A549 (cell line): Measurements from ENCODE around the gene LAMA2. TPM values are rescaled to one million over a fixed set of nuclear protein-coding genes. Genes with fewer than 3 reads are reported as not detected.

ENCODE experiments used
- ATAC-seq, 2 experiments: fragments of 200-7000 bp in 1 of 2; fragments of >200 bp in 1 of 2; cut with Nextera tagmentation in 1 of 2; cut with Tn5 transposase in 1 of 2; 3 replicates each; pipeline versions ENCODE4 v1.8.0 to v1.9.1; 2018 to 2020; ENCODE audit warnings: mild to moderate bottlenecking in 1 of 2, moderate library complexity in 1 of 2
- CTCF ChIA-PET: fragments of 300-600 bp; sonication (Branson Sonifier 250); formaldehyde crosslinking; extraction: SDS; loops from one replicate; lab custom pipeline; 2021; ENCODE audit warnings: antibody characterized with exemption, inconsistent platforms; lab: Yijun Ruan, JAX
- POLR2A ChIA-PET: fragments of 350-600 bp; formaldehyde crosslinking; extraction: SDS; loops from one replicate; lab custom pipeline; 2021; ENCODE audit warnings: antibody characterized with exemption, inconsistent platforms; lab: Yijun Ruan, JAX
- DNase-seq, 2 experiments: peaks; one replicate each; pipeline versions ENCODE4 v3.0.0 to v3.0.0-alpha.2; 2011 to 2016; ENCODE audit warnings: low read depth in 1 of 2, low spot score in 1 of 2
- FAIRE-seq: peaks from 2 replicates; lab custom pipeline; 2011; peaks lifted over from hg19 to GRCh38; lab: Jason Lieb, UNC
- H3K27ac ChIP-seq, 2 experiments: fragments of >200 bp; sonication (Bioruptor Twin); formaldehyde crosslinking; 3 replicates each; pipeline ENCODE4 v1.5.1; 2016 to 2017
- H3K4me1 ChIP-seq: fragments of >200 bp; sonication (Bioruptor Twin); formaldehyde crosslinking; 3 replicates; pipeline ENCODE4 v1.6.1; 2016
- H3K4me2 ChIP-seq: fragments of >200 bp; sonication (Bioruptor Twin); formaldehyde crosslinking; 3 replicates; pipeline ENCODE4 v1.6.1; 2016
- H3K4me3 ChIP-seq: fragments of >200 bp; sonication (Bioruptor Twin); formaldehyde crosslinking; 3 replicates; pipeline ENCODE4 v1.5.1; 2016
- H3K9me3 ChIP-seq: fragments of >200 bp; sonication (Bioruptor Twin); formaldehyde crosslinking; 3 replicates; pipeline ENCODE4 v1.6.1; 2016
- HEYL ChIP-seq: fragments of 250-450 bp; sonication (Bioruptor Pico); IDR thresholded peaks from 2 replicates; pipeline ENCODE4 v1.8.0; 2021; ENCODE audit warnings: mild to moderate bottlenecking, moderate library complexity
- HMGXB4 ChIP-seq: fragments of 250-450 bp; sonication (Bioruptor Pico); IDR thresholded peaks from 2 replicates; pipeline ENCODE4 v1.5.0; 2021; ENCODE audit warnings: mild to moderate bottlenecking, moderate library complexity, borderline replicate concordance
- JUNB ChIP-seq: fragments of >200 bp; sonication (Bioruptor Twin); formaldehyde crosslinking; IDR thresholded peaks from 2 replicates; pipeline ENCODE4 v1.6.1; 2016
- NR3C1 ChIP-seq: fragments of >200 bp; sonication (Bioruptor Twin); formaldehyde crosslinking; IDR thresholded peaks from 3 replicates; pipeline ENCODE4 v1.6.1; 2017
- PBX3 ChIP-seq: IDR thresholded peaks from 2 replicates; pipeline ENCODE4 v1.6.1; 2012
- PHF8 ChIP-seq: fragments of 200-600 bp; sonication (generic); IDR thresholded peaks from 2 replicates; pipeline ENCODE4 v1.6.1; 2016; ENCODE audit warnings: low read depth, mild to moderate bottlenecking, antibody characterized with exemption, moderate library complexity, borderline replicate concordance
- RARB ChIP-seq: fragments of 250-450 bp; sonication (Bioruptor Pico); IDR thresholded peaks from 2 replicates; pipeline ENCODE4 v1.8.0; 2021; ENCODE audit warnings: mild to moderate bottlenecking, moderate library complexity
- RNF2 ChIP-seq: fragments of 200-600 bp; sonication (generic); IDR thresholded peaks from 2 replicates; pipeline ENCODE4 v1.6.1; 2016; ENCODE audit warnings: low read depth, mild to moderate bottlenecking, antibody characterized with exemption, moderate library complexity, borderline replicate concordance
- SMC3 ChIP-seq: fragments of >200 bp; sonication (Bioruptor Twin); formaldehyde crosslinking; IDR thresholded peaks from 3 replicates; pipeline ENCODE4 v1.6.1; 2018; ENCODE audit warnings: inconsistent platforms
- SREBF2 ChIP-seq: fragments of 450-650 bp; IDR thresholded peaks from 2 replicates; pipeline ENCODE4 v1.6.1; 2014; ENCODE audit warnings: mild to moderate bottlenecking, moderate library complexity
- ZFP36 ChIP-seq: fragments of 450-650 bp; IDR thresholded peaks from 2 replicates; pipeline ENCODE4 v1.6.1; 2014; ENCODE audit warnings: borderline replicate concordance; ENCODE audit not compliant: partially characterized antibody
- WGBS: methylation state at CpG from one replicate; pipeline ENCODE4 v1.1.6; 2017; ENCODE audit errors: missing lambda C conversion rate; 5-methylcytosine and 5-hydroxymethylcytosine counted together
- polyA plus RNA-seq, 4 experiments: library from polyadenylated mRNA; depleted of rRNA in 3 of 4; stranded (reverse); fragments of >200 nt; fragmentation: RNase III in 1 of 4; extraction: RNeasy Plus Mini Kit Qiagen cat#74134 plus additional on column Dnase treatment in 1 of 4; gene quantifications; 2 replicates in 3 of 4; 3 replicates in 1 of 4; pipeline ENCODE4 v1.2.3, GENCODE V29; 2011 to 2017
- TF ChIP-seq, protein P1 (sequence below): IDR thresholded peaks from 2 replicates; pipeline ENCODE4 v1.6.1; 2012; ENCODE audit warnings: low read depth, borderline replicate concordance
- TF ChIP-seq, protein P2 (sequence below): IDR thresholded peaks from 2 replicates; pipeline ENCODE4 v1.6.1; 2012
- TF ChIP-seq, protein P3 (sequence below): fragments of 200-600 bp; sonication (generic); IDR thresholded peaks from 2 replicates; pipeline ENCODE4 v1.6.1; 2016; ENCODE audit warnings: antibody characterized with exemption, mild to moderate bottlenecking, moderate library complexity

Gene LAMA2
- polyA plus RNA-seq, 2 of the 4 experiments (the other 2 are of a cell fraction) = 0.21 to 1.3 TPM

DNA sequence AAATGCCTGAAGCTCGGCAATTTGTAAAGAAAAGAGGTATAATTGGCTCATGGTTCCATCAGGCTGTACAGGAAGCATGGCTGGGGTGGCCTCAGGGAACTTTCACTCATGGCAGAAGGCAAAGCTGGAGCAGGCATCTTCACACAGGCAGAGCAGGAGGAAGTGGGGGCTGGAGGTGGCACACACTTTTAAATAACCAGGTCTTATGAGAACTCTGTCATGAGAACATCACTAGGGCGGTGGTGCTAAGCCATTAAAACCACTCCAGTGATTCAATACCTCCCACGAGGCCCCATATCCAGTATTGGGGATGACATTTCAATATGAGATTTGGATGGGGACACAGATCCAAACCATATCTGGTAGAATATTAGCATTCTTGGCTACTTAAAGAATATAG lies 481.8 kb downstream of the LAMA2 start:
- POLR2A ChIA-PET = no interaction called here

DNA sequence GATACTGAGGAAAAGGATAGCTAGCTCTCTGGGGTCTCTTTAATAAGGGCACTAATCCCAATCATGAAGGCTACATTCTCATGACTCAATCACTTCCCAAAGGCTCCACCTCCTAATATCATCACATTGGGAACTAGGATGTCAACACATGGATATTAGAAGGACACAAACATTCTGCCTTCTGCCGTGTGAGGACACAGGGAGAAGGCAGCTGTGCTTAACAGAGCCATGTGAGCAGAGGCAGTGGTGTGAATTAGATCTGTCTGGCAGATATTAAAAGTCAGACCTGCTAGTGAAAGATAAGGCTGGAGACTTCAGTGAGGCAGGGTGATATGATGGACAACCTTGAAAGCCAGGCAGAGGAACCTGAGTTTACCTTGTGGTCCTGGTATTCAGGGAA lies 485.1 kb downstream of the LAMA2 start:
- Histone ChIP-seq H3K4me2 (no peak overlapping the region), H3K4me1 (no peaks in the 10 kb centered on the region), H3K27ac (no peak overlapping the region), H3K4me3 (no peak overlapping the region), H3K9me3 (no peaks in the 10 kb centered on the region)
- FAIRE-seq = no peak
- ATAC-seq = no peak
- WGBS = 22% methylated on average over 1 of the region's 1 CpG
- TF ChIP-seq SREBF2 (no peak), ZFP36 (no peak), PBX3 (no peak), JUNB (no peak), PHF8 (no peak), RNF2 (no peak)
- TF ChIP-seq, protein P1, sequence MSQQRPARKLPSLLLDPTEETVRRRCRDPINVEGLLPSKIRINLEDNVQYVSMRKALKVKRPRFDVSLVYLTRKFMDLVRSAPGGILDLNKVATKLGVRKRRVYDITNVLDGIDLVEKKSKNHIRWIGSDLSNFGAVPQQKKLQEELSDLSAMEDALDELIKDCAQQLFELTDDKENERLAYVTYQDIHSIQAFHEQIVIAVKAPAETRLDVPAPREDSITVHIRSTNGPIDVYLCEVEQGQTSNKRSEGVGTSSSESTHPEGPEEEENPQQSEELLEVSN = no peak
- POLR2A ChIA-PET = no interaction called here
- no peak for DNase-seq
- CTCF ChIA-PET = no interaction called here

More for the DNA sequence above, 481.8 kb downstream of the LAMA2 start:
- Histone ChIP-seq H3K27ac (no peak overlapping the region), H3K4me1 (no peaks in the 10 kb centered on the region), H3K4me2 (no peak overlapping the region), H3K9me3 (no peaks in the 10 kb centered on the region), H3K4me3 (no peak overlapping the region)
- no peak for FAIRE-seq
- no peak for DNase-seq
- TF ChIP-seq HEYL (CRISPR knock-in tag) = no peak
- 10% methylated on average over 3 of the region's 3 CpGs for WGBS
- no peak for ATAC-seq
- CTCF ChIA-PET = no interaction called here

DNA sequence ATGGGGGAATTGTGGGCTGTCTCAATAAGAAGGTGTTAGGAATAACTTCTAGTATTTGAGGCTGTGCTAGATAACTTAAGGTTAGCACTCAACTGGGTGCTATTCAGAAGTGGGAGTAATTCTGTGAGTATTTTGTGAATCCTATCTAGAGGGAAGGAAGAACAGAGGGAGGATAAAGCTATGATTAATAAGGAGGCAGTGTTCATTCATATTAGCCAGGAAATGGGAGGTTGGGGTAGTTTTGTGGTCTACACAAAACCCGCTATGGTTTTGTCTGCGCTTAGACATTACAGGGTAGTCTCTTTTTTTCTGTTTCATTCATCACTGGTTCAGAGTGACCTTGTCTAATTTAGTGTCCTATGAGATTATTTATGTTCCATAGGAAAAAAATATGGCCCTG lies 486.0 kb downstream of the LAMA2 start:
- Histone ChIP-seq H3K27ac (no peak overlapping the region), H3K4me2 (no peak overlapping the region), H3K4me1 (no peaks in the 10 kb centered on the region), H3K9me3 (no peaks in the 10 kb centered on the region), H3K4me3 (no peak overlapping the region)
- ChIA-PET CTCF (interaction anchor here (1.3 kb wide), 1 partner anchor 9 kb away, joined by 3 read pairs; no protein-coding TSS in a partner anchor), POLR2A (no interaction called here)
- no peak for TF ChIP-seq NR3C1
- TF ChIP-seq, protein P2, sequence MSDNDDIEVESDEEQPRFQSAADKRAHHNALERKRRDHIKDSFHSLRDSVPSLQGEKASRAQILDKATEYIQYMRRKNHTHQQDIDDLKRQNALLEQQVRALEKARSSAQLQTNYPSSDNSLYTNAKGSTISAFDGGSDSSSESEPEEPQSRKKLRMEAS = no peak
- TF ChIP-seq, protein P3, sequence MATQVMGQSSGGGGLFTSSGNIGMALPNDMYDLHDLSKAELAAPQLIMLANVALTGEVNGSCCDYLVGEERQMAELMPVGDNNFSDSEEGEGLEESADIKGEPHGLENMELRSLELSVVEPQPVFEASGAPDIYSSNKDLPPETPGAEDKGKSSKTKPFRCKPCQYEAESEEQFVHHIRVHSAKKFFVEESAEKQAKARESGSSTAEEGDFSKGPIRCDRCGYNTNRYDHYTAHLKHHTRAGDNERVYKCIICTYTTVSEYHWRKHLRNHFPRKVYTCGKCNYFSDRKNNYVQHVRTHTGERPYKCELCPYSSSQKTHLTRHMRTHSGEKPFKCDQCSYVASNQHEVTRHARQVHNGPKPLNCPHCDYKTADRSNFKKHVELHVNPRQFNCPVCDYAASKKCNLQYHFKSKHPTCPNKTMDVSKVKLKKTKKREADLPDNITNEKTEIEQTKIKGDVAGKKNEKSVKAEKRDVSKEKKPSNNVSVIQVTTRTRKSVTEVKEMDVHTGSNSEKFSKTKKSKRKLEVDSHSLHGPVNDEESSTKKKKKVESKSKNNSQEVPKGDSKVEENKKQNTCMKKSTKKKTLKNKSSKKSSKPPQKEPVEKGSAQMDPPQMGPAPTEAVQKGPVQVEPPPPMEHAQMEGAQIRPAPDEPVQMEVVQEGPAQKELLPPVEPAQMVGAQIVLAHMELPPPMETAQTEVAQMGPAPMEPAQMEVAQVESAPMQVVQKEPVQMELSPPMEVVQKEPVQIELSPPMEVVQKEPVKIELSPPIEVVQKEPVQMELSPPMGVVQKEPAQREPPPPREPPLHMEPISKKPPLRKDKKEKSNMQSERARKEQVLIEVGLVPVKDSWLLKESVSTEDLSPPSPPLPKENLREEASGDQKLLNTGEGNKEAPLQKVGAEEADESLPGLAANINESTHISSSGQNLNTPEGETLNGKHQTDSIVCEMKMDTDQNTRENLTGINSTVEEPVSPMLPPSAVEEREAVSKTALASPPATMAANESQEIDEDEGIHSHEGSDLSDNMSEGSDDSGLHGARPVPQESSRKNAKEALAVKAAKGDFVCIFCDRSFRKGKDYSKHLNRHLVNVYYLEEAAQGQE = no peak
- ATAC-seq = no peak
- no peak for FAIRE-seq
- WGBS = 96% methylated on average over 2 of the region's 2 CpGs
- DNase-seq = no peak

GRCh38 chr6:129369737-129370136 lies 486.8 kb downstream of the LAMA2 start:
- Histone ChIP-seq H3K9me3 (no peaks in the 10 kb centered on the region), H3K4me2 (no peak overlapping the region), H3K27ac (no peak overlapping the region), H3K4me1 (no peaks in the 10 kb centered on the region), H3K4me3 (no peak overlapping the region)
- ATAC-seq (no peak), DNase-seq (no peak), FAIRE-seq (no peak)
- ChIA-PET CTCF (interaction anchor here (1.3 to 1.9 kb wide), 2 partner anchors 9 to 11 kb away, joined by 3 to 6 read pairs; no protein-coding TSS in a partner anchor), POLR2A (no interaction called here)
- TF ChIP-seq RARB (CRISPR knock-in tag) = no peak
- TF ChIP-seq SMC3 = no peak
- TF ChIP-seq HMGXB4 = no peak
- WGBS = 54% methylated on average over 5 of the region's 5 CpGs
